ENCODE data around the gene VAMP7.

The VAMP7 gene

GRCh38 chrX:155873188-155873587 lies 8.0 kb upstream of the VAMP7 start:
- no peak for ATAC-seq
- no peak for TF ChIP-seq ISL1 (CRISPR knock-in tag; IDR thresholded peaks at IDR 0.05)
- no peak for TF ChIP-seq POU6F1 (CRISPR knock-in tag; IDR thresholded peaks at IDR 0.05; ENCODE audit: borderline replicate concordance, low read depth)
- no peak for TF ChIP-seq GLIS3 (CRISPR knock-in tag; IDR thresholded peaks at IDR 0.05)
- no peak for TF ChIP-seq SNAI2 (CRISPR knock-in tag; IDR thresholded peaks at IDR 0.05)
- TF ChIP-seq ARNTL (CRISPR knock-in tag; IDR thresholded peaks at IDR 0.05; ENCODE audit: borderline replicate concordance, low read depth) = no peak
- no peak for TF ChIP-seq ZFP30 (CRISPR knock-in tag; IDR thresholded peaks at IDR 0.05)
- no peak for TF ChIP-seq TOX (CRISPR knock-in tag; IDR thresholded peaks at IDR 0.05; ENCODE audit: borderline replicate concordance)
- TF ChIP-seq BACH2 (CRISPR knock-in tag; IDR thresholded peaks at IDR 0.05; ENCODE audit: borderline replicate concordance) = no peak
- no peak for TF ChIP-seq ZNF70 (CRISPR knock-in tag; IDR thresholded peaks at IDR 0.05)
- no peak for TF ChIP-seq PPARA (CRISPR knock-in tag; IDR thresholded peaks at IDR 0.05; ENCODE audit: borderline replicate concordance)
- no peak for TF ChIP-seq ZFP3 (CRISPR knock-in tag; IDR thresholded peaks at IDR 0.05)
- TF ChIP-seq, protein P1, sequence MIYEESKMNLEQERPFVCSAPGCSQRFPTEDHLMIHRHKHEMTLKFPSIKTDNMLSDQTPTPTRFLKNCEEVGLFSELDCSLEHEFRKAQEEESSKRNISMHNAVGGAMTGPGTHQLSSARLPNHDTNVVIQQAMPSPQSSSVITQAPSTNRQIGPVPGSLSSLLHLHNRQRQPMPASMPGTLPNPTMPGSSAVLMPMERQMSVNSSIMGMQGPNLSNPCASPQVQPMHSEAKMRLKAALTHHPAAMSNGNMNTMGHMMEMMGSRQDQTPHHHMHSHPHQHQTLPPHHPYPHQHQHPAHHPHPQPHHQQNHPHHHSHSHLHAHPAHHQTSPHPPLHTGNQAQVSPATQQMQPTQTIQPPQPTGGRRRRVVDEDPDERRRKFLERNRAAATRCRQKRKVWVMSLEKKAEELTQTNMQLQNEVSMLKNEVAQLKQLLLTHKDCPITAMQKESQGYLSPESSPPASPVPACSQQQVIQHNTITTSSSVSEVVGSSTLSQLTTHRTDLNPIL (CRISPR knock-in tag; IDR thresholded peaks at IDR 0.05; ENCODE audit: low read depth) = no peak
- TF ChIP-seq, protein P2, sequence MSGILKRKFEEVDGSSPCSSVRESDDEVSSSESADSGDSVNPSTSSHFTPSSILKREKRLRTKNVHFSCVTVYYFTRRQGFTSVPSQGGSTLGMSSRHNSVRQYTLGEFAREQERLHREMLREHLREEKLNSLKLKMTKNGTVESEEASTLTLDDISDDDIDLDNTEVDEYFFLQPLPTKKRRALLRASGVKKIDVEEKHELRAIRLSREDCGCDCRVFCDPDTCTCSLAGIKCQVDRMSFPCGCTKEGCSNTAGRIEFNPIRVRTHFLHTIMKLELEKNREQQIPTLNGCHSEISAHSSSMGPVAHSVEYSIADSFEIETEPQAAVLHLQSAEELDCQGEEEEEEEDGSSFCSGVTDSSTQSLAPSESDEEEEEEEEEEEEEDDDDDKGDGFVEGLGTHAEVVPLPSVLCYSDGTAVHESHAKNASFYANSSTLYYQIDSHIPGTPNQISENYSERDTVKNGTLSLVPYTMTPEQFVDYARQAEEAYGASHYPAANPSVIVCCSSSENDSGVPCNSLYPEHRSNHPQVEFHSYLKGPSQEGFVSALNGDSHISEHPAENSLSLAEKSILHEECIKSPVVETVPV (CRISPR knock-in tag; IDR thresholded peaks at IDR 0.05) = no peak
- TF ChIP-seq ZNF8 (CRISPR knock-in tag; IDR thresholded peaks at IDR 0.05) = no peak
- TF ChIP-seq OSR1 (CRISPR knock-in tag; IDR thresholded peaks at IDR 0.05) = no peak
- TF ChIP-seq CSDC2 (CRISPR knock-in tag; IDR thresholded peaks at IDR 0.05) = no peak
- TF ChIP-seq ZC3H10 (CRISPR knock-in tag; IDR thresholded peaks at IDR 0.05) = no peak
- no peak for TF ChIP-seq TSHZ2 (CRISPR knock-in tag; IDR thresholded peaks at IDR 0.05)

DNA sequence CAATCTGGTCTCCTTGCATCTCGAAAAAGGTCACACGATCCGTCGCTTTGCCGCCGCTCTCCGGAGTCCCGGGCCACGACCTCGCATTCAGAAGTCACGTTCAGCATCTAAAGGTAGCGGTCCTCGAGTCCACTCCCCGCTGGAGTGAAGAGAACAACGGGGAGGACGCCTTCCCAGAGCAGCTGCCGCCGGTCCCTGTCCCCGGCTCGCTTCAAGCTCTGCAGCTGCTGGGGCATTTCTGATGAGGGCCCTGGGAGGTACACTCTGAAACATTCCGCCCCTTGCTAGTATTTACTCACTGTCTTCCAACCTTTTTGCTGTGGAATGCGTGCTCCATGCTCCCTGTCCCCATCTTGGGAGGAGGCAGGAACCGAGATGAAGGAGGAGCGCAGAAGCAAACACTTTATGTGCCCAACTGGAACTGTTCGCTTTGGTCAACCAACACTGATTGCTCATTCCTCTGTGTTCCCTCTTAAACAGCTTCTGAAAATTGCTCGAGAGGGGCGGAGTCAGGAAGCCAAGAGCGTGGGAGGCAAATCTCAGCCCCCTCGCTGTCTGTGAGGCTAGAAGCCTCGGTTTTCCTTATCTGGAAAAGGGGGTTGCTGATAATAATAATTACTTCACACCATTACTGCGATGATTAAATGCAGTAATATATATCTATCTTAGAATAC lies 6.4 kb upstream of the VAMP7 start:
- TF ChIP-seq RARB (CRISPR knock-in tag; IDR thresholded peaks at IDR 0.05) (no peak), ZFP30 (CRISPR knock-in tag; IDR thresholded peaks at IDR 0.05) (no peak), GLIS3 (CRISPR knock-in tag; IDR thresholded peaks at IDR 0.05) (no peak), PATZ1 (CRISPR knock-in tag; IDR thresholded peaks at IDR 0.05; ENCODE audit: borderline replicate concordance) (no peak), ZNF70 (CRISPR knock-in tag; IDR thresholded peaks at IDR 0.05) (no peak), BACH2 (CRISPR knock-in tag; IDR thresholded peaks at IDR 0.05; ENCODE audit: borderline replicate concordance) (no peak), ESRRG (CRISPR knock-in tag; IDR thresholded peaks at IDR 0.05) (no peak), ZNF565 (CRISPR knock-in tag; conservative IDR thresholded peaks at IDR 0.05; ENCODE audit: low read depth) (no peak), POU6F1 (CRISPR knock-in tag; IDR thresholded peaks at IDR 0.05; ENCODE audit: borderline replicate concordance, low read depth) (no peak), ARNTL (CRISPR knock-in tag; IDR thresholded peaks at IDR 0.05; ENCODE audit: borderline replicate concordance, low read depth) (no peak), ZC3H10 (CRISPR knock-in tag; IDR thresholded peaks at IDR 0.05) (no peak)
- TF ChIP-seq, protein P2 (CRISPR knock-in tag; IDR thresholded peaks at IDR 0.05) = no peak
- TF ChIP-seq, protein P1 (CRISPR knock-in tag; IDR thresholded peaks at IDR 0.05; ENCODE audit: low read depth) = no peak
- peak; percentile 74 for ATAC-seq

Measured in SK-N-SH treated with all-trans-retinoic acid at 6 μM for 48 hours (cell line).